HepG2 (cell line): ENCODE results near the gene SLC38A1. TPM values are rescaled to one million over a fixed set of nuclear protein-coding genes. Genes with fewer than 3 reads are reported as not detected.

Experiments used
- ATAC-seq: fragments of 200-7000 bp; cut with Tn5 transposase; 3 replicates; pipeline ENCODE4 v1.9.1; 2020; ENCODE audit warnings: mild to moderate bottlenecking, moderate library complexity
- BruUV-seq: library from RNA; stranded (reverse); fragments of 400-500 nt; replicated peaks from 2 replicates; lab custom pipeline; 2021; lab: Mats Ljungman, UMichigan
- CTCF ChIA-PET: fragments of 300-600 bp; formaldehyde crosslinking; extraction: SDS; loops from one replicate; lab custom pipeline; 2021; ENCODE audit warnings: low total read pairs, inconsistent platforms, low intra/inter-chr PET ratio; lab: Yijun Ruan, JAX
- POLR2A ChIA-PET: fragments of 350-600 bp; sonication (Branson Sonifier 250); formaldehyde crosslinking; loops from one replicate; lab custom pipeline; 2020; ENCODE audit warnings: antibody characterized with exemption, inconsistent platforms; lab: Yijun Ruan, JAX
- DNase-seq: peaks from one replicate; pipeline ENCODE4 v3.0.0-alpha.2; 2015; ENCODE audit warnings: low spot score
- FAIRE-seq: peaks from 3 replicates; lab custom pipeline; 2011; peaks lifted over from hg19 to GRCh38; lab: Jason Lieb, UNC
- H2AFZ ChIP-seq: one replicate; pipeline ENCODE4 v1.6.1; 2011; ENCODE audit warnings: low read length, inconsistent platforms
- H3K27ac ChIP-seq: fragments of 300-600 bp; 3 replicates; pipeline ENCODE4 v1.8.0; 2011; ENCODE audit warnings: mixed run types, mild to moderate bottlenecking, mixed read lengths, low read length, inconsistent platforms; ENCODE audit not compliant: insufficient read depth; ENCODE audit errors: extremely low read length
- H3K27me3 ChIP-seq, 2 experiments: fragments of 200-600 bp in 1 of 2; 2 replicates in 1 of 2; 3 replicates in 1 of 2; pipeline versions ENCODE4 v1.6.0 to v1.8.0; 2011; ENCODE audit warnings: low read length in 2 of 2, mild to moderate bottlenecking in 2 of 2, moderate library complexity in 2 of 2, inconsistent platforms in 1 of 2; ENCODE audit not compliant: insufficient read depth in 2 of 2, control insufficient read depth in 1 of 2
- H3K36me3 ChIP-seq, 2 experiments: fragments of 200-600 bp in 1 of 2; replicated peaks in 1 of 2; 2 replicates in 1 of 2; 3 replicates in 1 of 2; pipeline versions ENCODE4 v1.5.1 to v1.8.0; 2011; ENCODE audit warnings: low read length in 2 of 2, inconsistent platforms in 1 of 2; ENCODE audit not compliant: insufficient read depth in 2 of 2, control insufficient read depth in 1 of 2
- H3K4me1 ChIP-seq: 2 replicates; pipeline ENCODE4 v1.5.1; 2012; ENCODE audit warnings: low read length, inconsistent platforms; ENCODE audit not compliant: insufficient read depth
- H3K4me2 ChIP-seq: 2 replicates; pipeline ENCODE4 v1.6.0; 2011; ENCODE audit warnings: low read depth, low read length, inconsistent platforms
- H3K4me3 ChIP-seq, 3 experiments: fragments of 200-600 bp in 1 of 3; sonication (generic), shearing (Covaris generic) in 1 of 3; replicated peaks in 1 of 3; 2 replicates each; pipeline ENCODE4 v1.5.1; 2011 to 2016; ENCODE audit warnings: low read length in 3 of 3, inconsistent platforms in 2 of 3, low read depth in 2 of 3, mild to moderate bottlenecking in 2 of 3, control low read depth in 1 of 3, mixed read lengths in 1 of 3; ENCODE audit not compliant: insufficient read depth in 1 of 3
- H3K79me2 ChIP-seq: one replicate; pipeline ENCODE4 v1.6.1; 2011; ENCODE audit warnings: low read length, inconsistent platforms; ENCODE audit not compliant: insufficient read depth
- H3K9ac ChIP-seq: 2 replicates; pipeline ENCODE4 v1.6.0; 2011; ENCODE audit warnings: mild to moderate bottlenecking, low read depth, low read length, inconsistent platforms; ENCODE audit not compliant: insufficient read depth
- H3K9me3 ChIP-seq: 2 replicates; pipeline ENCODE4 v1.5.1; 2012; ENCODE audit warnings: mild to moderate bottlenecking, low read length
- H4K20me1 ChIP-seq: 2 replicates; pipeline ENCODE4 v1.6.0; 2011; ENCODE audit warnings: inconsistent platforms, mild to moderate bottlenecking, low read length, moderate library complexity; ENCODE audit not compliant: insufficient read depth
- ASH2L ChIP-seq: fragments of 300-600, 200-600 bp; sonication (generic); IDR thresholded peaks from 2 replicates; pipeline ENCODE4 v1.7.0; 2017; ENCODE audit warnings: low read depth, mild to moderate bottlenecking, moderate library complexity, mixed read lengths, low read length; ENCODE audit not compliant: insufficient read length
- EED ChIP-seq: sonication (generic); formaldehyde crosslinking; IDR thresholded peaks from 2 replicates; pipeline ENCODE4 v1.5.0; 2020; ENCODE audit warnings: mild to moderate bottlenecking, missing genetic modification reagents
- ELF1 ChIP-seq: sonication (generic); formaldehyde crosslinking; IDR thresholded peaks from 2 replicates; pipeline ENCODE4 v1.4.0; 2020; ENCODE audit warnings: missing genetic modification reagents
- GABPB1 ChIP-seq: IDR thresholded peaks from 2 replicates; pipeline ENCODE4 v1.6.1; 2016; ENCODE audit warnings: mild to moderate bottlenecking, missing genetic modification reagents, moderate library complexity, missing compliant biosample characterization
- MED8 ChIP-seq: sonication (generic); formaldehyde crosslinking; IDR thresholded peaks from 2 replicates; pipeline ENCODE4 v1.8.1; 2023; ENCODE audit warnings: mild to moderate bottlenecking, missing genetic modification reagents; ENCODE audit not compliant: insufficient replicate concordance
- PATZ1 ChIP-seq: sonication (generic); formaldehyde crosslinking; IDR thresholded peaks from 2 replicates; pipeline ENCODE4 v1.4.0; 2020; ENCODE audit warnings: missing genetic modification reagents
- ZBTB43 ChIP-seq: sonication (generic); formaldehyde crosslinking; conservative IDR thresholded peaks from 2 replicates; pipeline ENCODE4 v1.4.0; 2020; ENCODE audit warnings: missing genetic modification reagents
- ZNF275 ChIP-seq: sonication (generic); formaldehyde crosslinking; IDR thresholded peaks from 2 replicates; pipeline ENCODE4 v1.8.0; 2022; ENCODE audit warnings: missing genetic modification reagents, mild to moderate bottlenecking, inconsistent platforms, borderline replicate concordance
- ZNF282 ChIP-seq: fragments of 450-650 bp; IDR thresholded peaks from 2 replicates; pipeline ENCODE4 v1.6.1; 2018; ENCODE audit not compliant: partially characterized antibody
- ZNF329 ChIP-seq: sonication (generic); formaldehyde crosslinking; IDR thresholded peaks from 2 replicates; pipeline ENCODE4 v1.9.0; 2021; ENCODE audit warnings: low read depth, mild to moderate bottlenecking, missing genetic modification reagents
- ZNF44 ChIP-seq: sonication (generic); formaldehyde crosslinking; IDR thresholded peaks from 2 replicates; pipeline ENCODE4 v1.5.1; 2020; ENCODE audit warnings: mild to moderate bottlenecking, missing genetic modification reagents
- ZNF597 ChIP-seq: sonication (generic); formaldehyde crosslinking; IDR thresholded peaks from 2 replicates; pipeline ENCODE4 v1.5.0; 2020; ENCODE audit warnings: missing genetic modification reagents
- ZNF672 ChIP-seq: sonication (generic); formaldehyde crosslinking; IDR thresholded peaks from 2 replicates; pipeline ENCODE4 v1.8.1; 2022; ENCODE audit warnings: missing genetic modification reagents
- ZNF678 ChIP-seq: sonication (generic); formaldehyde crosslinking; IDR thresholded peaks from 2 replicates; pipeline ENCODE4 v1.4.0; 2020; ENCODE audit warnings: mild to moderate bottlenecking, missing genetic modification reagents
- WGBS: methylation state at CpG from one replicate; pipeline ENCODE4 v1.1.6; 2017; ENCODE audit warnings: low lambda C conversion rate; 5-methylcytosine and 5-hydroxymethylcytosine counted together
- in situ Hi-C: cut with HindIII; loops from 2 replicates; pipeline ENCODE4 v1.10.0; 2017; ENCODE audit warnings: low pct_unique_long_range_greater_than_20kb; ENCODE audit not compliant: extremely low pct_ligation_motif_present
- intact Hi-C: fragments of 100-400 bp; cut with micrococcal nuclease; formaldehyde crosslinking; loops from one replicate; pipeline ENCODE4 v1.10.0; 2022; ENCODE audit not compliant: unreplicated experiment
- polyA plus RNA-seq, 8 experiments: library from polyadenylated mRNA; depleted of rRNA in 3 of 8; stranded (reverse) in 7 of 8; unstranded in 1 of 8; fragments of >200 nt; fragmentation: Illumina TruSeq in 4 of 8; extraction: Trizol in 4 of 8; gene quantifications; 2 replicates each; pipeline versions ENCODE4 v1.2.1 to v1.2.3, GENCODE V29; 2011 to 2016; ENCODE audit warnings: low read depth in 4 of 8, missing spikeins in 1 of 8, mixed read lengths in 1 of 8; ENCODE audit not compliant: insufficient read depth in 1 of 8
- total RNA-seq, 5 experiments: library from RNA; depleted of rRNA; stranded (reverse); fragments of >200 nt; fragmentation: Illumina TruSeq; extraction: Trizol; gene quantifications; 2 replicates each; pipeline ENCODE4 v1.2.3, GENCODE V29; 2016; ENCODE audit warnings: low read depth in 1 of 5

Gene SLC38A1
- total and polyA plus RNA-seq, 2 of the 13 experiments (the other 11 are each of a cell fraction or from before 2014, with no cell fraction given), result 47.0 to 50.6 TPM

GRCh38 chr12:46165191-46165590 lies 103.7 kb downstream of the SLC38A1 start:
- ChIA-PET POLR2A (no interaction called here), CTCF (no interaction called here)
- intact Hi-C loops (no loop called here), in situ Hi-C loops (no loop called here)
- no peak overlapping the region for H3K9ac ChIP-seq
- peaks cover 0 to 4% of the 10 kb centered on the region in 2 experiments; a peak in 1 of 5 replicates for H3K27me3 ChIP-seq
- H3K79me2 ChIP-seq, result no peaks in the 10 kb centered on the region
- H3K4me2 ChIP-seq, result no peak overlapping the region
- H3K9me3 ChIP-seq, result no peaks in the 10 kb centered on the region
- 47% methylated on average over 3 of the region's 5 CpGs for WGBS
- TF ChIP-seq MED8 (CRISPR knock-in tag) (no peak), GABPB1 (no peak), ZNF672 (no peak), ZNF275 (CRISPR knock-in tag) (no peak), EED (no peak), ZNF44 (CRISPR knock-in tag) (no peak), ZNF597 (CRISPR knock-in tag) (no peak), ZNF282 (no peak), ELF1 (CRISPR knock-in tag) (no peak), ZNF678 (CRISPR knock-in tag) (no peak), PATZ1 (CRISPR knock-in tag) (no peak), ASH2L (no peak), ZNF329 (no peak), ZBTB43 (CRISPR knock-in tag) (no peak)
- FAIRE-seq (no peak), ATAC-seq (no peak), DNase-seq (no peak)
- no TSS peak for BruUV-seq
- no peak overlapping the region for H2AFZ ChIP-seq
- no peaks in the 10 kb centered on the region for H4K20me1 ChIP-seq
- no peaks in the 10 kb centered on the region for H3K36me3 ChIP-seq
- no peaks in the 10 kb centered on the region for H3K4me1 ChIP-seq
- H3K27ac ChIP-seq, result no peak overlapping the region
- no peak overlapping the region for H3K4me3 ChIP-seq
